K562 (cell line): ENCODE results near the gene SCRN2. TPM values are rescaled to one million over a fixed set of nuclear protein-coding genes. Genes with fewer than 3 reads are reported as not detected.
A peak's percentile ranks its signal among the peaks of the same experiment; 100 is the strongest.

Experiments used
- ATAC-seq: fragments of 200-7000 bp; cut with Tn5 transposase; 3 replicates; pipeline ENCODE4 v1.9.1; 2020; ENCODE audit warnings: moderate library complexity
- BruUV-seq: library from RNA; stranded (reverse); fragments of 400-500 nt; replicated peaks from 2 replicates; lab custom pipeline; 2021; lab: Mats Ljungman, UMichigan
- CTCF ChIA-PET: fragments of 300-600 bp; formaldehyde crosslinking; extraction: SDS; loops from one replicate; lab custom pipeline; 2021; ENCODE audit warnings: low intra/inter-chr PET ratio; lab: Yijun Ruan, JAX
- POLR2A ChIA-PET: fragments of 300-600, 350-650 bp; sonication (Branson Sonifier 250); formaldehyde crosslinking; extraction: SDS; loops from one replicate; lab custom pipeline; 2021; ENCODE audit warnings: antibody characterized with exemption, inconsistent platforms; lab: Yijun Ruan, JAX
- DNase-seq, 4 experiments: peaks; one replicate each; pipeline versions ENCODE4 v3.0.0 to v3.0.0-alpha.2; 2011 to 2018; ENCODE audit warnings: low spot score in 3 of 4, mixed read lengths in 3 of 4; ENCODE audit errors: extremely low read depth in 1 of 4
- FAIRE-seq: peaks from 2 replicates; lab custom pipeline; 2011; peaks lifted over from hg19 to GRCh38; lab: Jason Lieb, UNC
- H2AFZ ChIP-seq: 2 replicates; pipeline ENCODE4 v1.6.0; 2011; ENCODE audit warnings: low read depth, low read length, control low read depth, inconsistent platforms
- H3K27ac ChIP-seq: fragments of 200-600 bp; 3 replicates; pipeline ENCODE4 v1.8.0; 2011; ENCODE audit warnings: low read depth, mild to moderate bottlenecking, control low read depth, inconsistent platforms, low read length, moderate library complexity, mixed read lengths; ENCODE audit errors: extremely low read depth
- H3K27me3 ChIP-seq, 2 experiments: fragments of 300-600 bp in 1 of 2; 2 replicates in 1 of 2; 3 replicates in 1 of 2; pipeline versions ENCODE4 v1.6.0 to v1.8.0; 2011; ENCODE audit warnings: inconsistent platforms in 2 of 2, low read length in 2 of 2, mild to moderate bottlenecking in 1 of 2, mixed read lengths in 1 of 2, moderate library complexity in 1 of 2; ENCODE audit not compliant: control insufficient read depth in 2 of 2, insufficient read depth in 2 of 2
- H3K36me3 ChIP-seq: fragments of 300-600 bp; 3 replicates; pipeline ENCODE4 v1.8.0; 2011; ENCODE audit warnings: mild to moderate bottlenecking, low read length, inconsistent platforms; ENCODE audit not compliant: control insufficient read depth, insufficient read depth
- H3K4me1 ChIP-seq, 2 experiments: fragments of 200-600 bp in 1 of 2; replicated peaks in 1 of 2; 2 replicates in 1 of 2; 3 replicates in 1 of 2; pipeline versions ENCODE4 v1.5.1 to v1.8.0; 2011; ENCODE audit warnings: inconsistent platforms in 2 of 2, low read length in 2 of 2, mild to moderate bottlenecking in 1 of 2, mixed read lengths in 1 of 2, moderate library complexity in 1 of 2; ENCODE audit not compliant: control insufficient read depth in 2 of 2, insufficient read depth in 2 of 2
- H3K4me2 ChIP-seq: 2 replicates; pipeline ENCODE4 v1.6.1; 2011; ENCODE audit warnings: low read length, control low read depth, inconsistent platforms, mixed read lengths; ENCODE audit not compliant: insufficient read depth
- H3K4me3 ChIP-seq: fragments of 200-600 bp; sonication (generic), shearing (Covaris generic); 2 replicates; pipeline ENCODE4 v1.5.1; 2016; ENCODE audit warnings: control low read depth, inconsistent platforms
- H3K79me2 ChIP-seq: fragments of 200-600 bp; 3 replicates; pipeline ENCODE4 v1.8.0; 2011; ENCODE audit warnings: low read length, inconsistent platforms; ENCODE audit not compliant: control insufficient read depth, insufficient read depth
- H3K9ac ChIP-seq, 2 experiments: 2 replicates each; pipeline versions ENCODE4 v1.6.0 to v1.6.1; 2011; ENCODE audit warnings: low read depth in 2 of 2, low read length in 2 of 2, control low read depth in 1 of 2, inconsistent platforms in 1 of 2, mild to moderate bottlenecking in 1 of 2, mixed read lengths in 1 of 2; ENCODE audit not compliant: insufficient read depth in 1 of 2
- H3K9me1 ChIP-seq: one replicate; pipeline ENCODE4 v1.6.0; 2011; ENCODE audit warnings: inconsistent platforms, mild to moderate bottlenecking, low read length, moderate library complexity; ENCODE audit not compliant: control insufficient read depth, insufficient read depth
- H3K9me3 ChIP-seq: replicated peaks from 2 replicates; pipeline ENCODE4 v1.5.1; 2011; ENCODE audit warnings: low read depth, low read length, inconsistent platforms; ENCODE audit not compliant: control insufficient read depth, insufficient read depth
- H4K20me1 ChIP-seq: replicated peaks from 2 replicates; pipeline ENCODE4 v1.6.1; 2011; ENCODE audit warnings: low read length, inconsistent platforms, mixed read lengths; ENCODE audit not compliant: control insufficient read depth, insufficient read depth
- BRD4 ChIP-seq: fragments of 200-600 bp; sonication (generic); IDR thresholded peaks from 2 replicates; pipeline ENCODE4 v1.6.1; 2017; ENCODE audit warnings: inconsistent platforms
- CC2D1A ChIP-seq: fragments of 450-650 bp; IDR thresholded peaks from 2 replicates; pipeline ENCODE4 v1.6.1; 2017; ENCODE audit warnings: mild to moderate bottlenecking
- CEBPB ChIP-seq: fragments of 450-650 bp; IDR thresholded peaks from 2 replicates; pipeline ENCODE4 v1.6.1; 2016; ENCODE audit warnings: missing genetic modification characterization, missing compliant biosample characterization
- EGR1 ChIP-seq: fragments of 450-650 bp; conservative IDR thresholded peaks from 2 replicates; pipeline ENCODE4 v1.6.1; 2017; ENCODE audit warnings: mild to moderate bottlenecking
- HBP1 ChIP-seq: fragments of 450-650 bp; formaldehyde crosslinking; IDR thresholded peaks from 2 replicates; pipeline ENCODE4 v1.4.0; 2022; ENCODE audit warnings: missing genetic modification characterization
- KDM1A ChIP-seq, 2 experiments: fragments of 450-650 bp; IDR thresholded peaks; 2 replicates each; pipeline ENCODE4 v1.6.1; 2016; ENCODE audit warnings: mild to moderate bottlenecking in 2 of 2
- MEIS2 ChIP-seq: fragments of 450-650 bp; IDR thresholded peaks from 2 replicates; pipeline ENCODE4 v1.6.1; 2014; ENCODE audit warnings: mild to moderate bottlenecking; ENCODE audit not compliant: partially characterized antibody
- NR2C2 ChIP-seq, 2 experiments: fragments of 200-800 bp in 1 of 2; sonication (Bioruptor generic) in 1 of 2; sonication (generic) in 1 of 2; formaldehyde crosslinking in 1 of 2; IDR thresholded peaks; 2 replicates each; pipeline versions ENCODE4 v1.6.1 to v1.8.0; 2016 to 2022; ENCODE audit warnings: mild to moderate bottlenecking in 1 of 2, missing compliant biosample characterization in 1 of 2, missing genetic modification characterization in 1 of 2, missing genetic modification reagents in 1 of 2
- SMAD3 ChIP-seq: fragments of 450-650 bp; formaldehyde crosslinking; conservative IDR thresholded peaks from 2 replicates; pipeline ENCODE4 v1.4.0; 2020; ENCODE audit warnings: mild to moderate bottlenecking
- SP1 ChIP-seq: sonication (generic); formaldehyde crosslinking; IDR thresholded peaks from 2 replicates; pipeline ENCODE4 v1.8.1; 2022; ENCODE audit warnings: mild to moderate bottlenecking, missing genetic modification reagents
- TAL1 ChIP-seq: fragments of 450-650 bp; IDR thresholded peaks from 2 replicates; pipeline ENCODE4 v1.6.1; 2016; ENCODE audit warnings: mild to moderate bottlenecking
- ZMIZ1 ChIP-seq, 2 experiments: fragments of 150-350 bp in 1 of 2; IDR thresholded peaks; 2 replicates each; pipeline ENCODE4 v1.6.1; 2012 to 2016; ENCODE audit warnings: low read depth in 2 of 2, low read length in 2 of 2, mild to moderate bottlenecking in 1 of 2, moderate library complexity in 1 of 2
- ZNF707 ChIP-seq: fragments of 250-450 bp; sonication (Bioruptor Pico); conservative IDR thresholded peaks from 2 replicates; pipeline ENCODE4 v1.8.0; 2022; ENCODE audit warnings: inconsistent platforms, mild to moderate bottlenecking, moderate library complexity
- ZNF764 ChIP-seq: fragments of 250-450 bp; sonication (Bioruptor Pico); IDR thresholded peaks from 2 replicates; pipeline ENCODE4 v1.4.0; 2020; ENCODE audit warnings: low read depth, mild to moderate bottlenecking, moderate library complexity
- WGBS: fragments of 100-300 bp; shearing (Covaris generic); methylation state at CpG from one replicate; pipeline ENCODE4 v1.1.6; 2016; ENCODE audit warnings: low coverage, mixed read lengths; ENCODE audit not compliant: insufficient coverage; ENCODE audit errors: missing lambda C conversion rate; 5-methylcytosine and 5-hydroxymethylcytosine counted together
- in situ Hi-C: fragments of 300-500 bp; cut with MboI; formaldehyde crosslinking; loops from 4 replicates; pipeline ENCODE4 v1.15.0; 2018; ENCODE audit warnings: inconsistent platforms, mixed read lengths
- intact Hi-C: fragments of 100-400 bp; cut with micrococcal nuclease; formaldehyde crosslinking; loops from 2 replicates; pipeline ENCODE4 v1.14.2; 2022
- polyA plus RNA-seq, 8 experiments: library from polyadenylated mRNA; depleted of rRNA in 4 of 8; stranded (reverse) in 5 of 8; unstranded in 3 of 8; fragments of >200 nt; fragmentation: Nextera tagmentation in 2 of 8; fragmentation: Illumina TruSeq in 1 of 8; extraction: Ambion mirVana in 2 of 8; extraction: Trizol in 1 of 8; gene quantifications; 2 replicates each; pipeline versions ENCODE4 v1.2.1 to v1.2.3, GENCODE V29; 2011 to 2014; ENCODE audit warnings: inconsistent platforms in 1 of 8, missing spikeins in 1 of 8
- total RNA-seq, 7 experiments: library from RNA; depleted of rRNA in 6 of 7; stranded (reverse); fragments of >200 nt in 6 of 7; fragmentation: Illumina TruSeq in 2 of 7; extraction: Trizol in 2 of 7; gene quantifications; 2 replicates each; pipeline versions ENCODE4 v1.2.1 to v1.2.3, GENCODE V29; 2011 to 2021; ENCODE audit warnings: low replicate concordance in 1 of 7
- TF ChIP-seq, protein P1 (sequence below): fragments of 450-650 bp; IDR thresholded peaks from 2 replicates; pipeline ENCODE4 v1.6.1; 2016

SCRN2 gene
- total and polyA plus RNA-seq, 9 of the 15 experiments (the other 6 are each of a cell fraction or from before 2014, with no cell fraction given): 0.25 to 32.9 (median 13.6) TPM

- Histone ChIP-seq H3K4me3 (no peak overlapping the region), H3K9me3 (no peaks in the 10 kb centered on the region), H3K27me3 (no peaks in the 10 kb centered on the region; a peak in 1 of 5 replicates), H2AFZ (no peak overlapping the region), H4K20me1 (no peaks in the 10 kb centered on the region), H3K4me2 (no peak overlapping the region), H3K9me1 (no peaks in the 10 kb centered on the region), H3K4me1 (peaks cover 34% of the 10 kb centered on the region in 2 experiments), H3K9ac (peak overlapping the region in 1 of 2 experiments; percentile 43; a peak in 1 of 4 replicates), H3K79me2 (no peaks in the 10 kb centered on the region), H3K27ac (no peak overlapping the region), H3K36me3 (no peaks in the 10 kb centered on the region)
- ATAC-seq (peak; percentile 52), FAIRE-seq (no peak), DNase-seq (no peak)
- CTCF ChIA-PET: no interaction called here
- POLR2A ChIA-PET: interaction anchor here (0.6 to 2.8 kb wide), 10 partner anchors 10 to 1691 kb away, joined by 3 to 18 read pairs (median 4); partner anchors contain the start of genes KANSL1, SCRN2 and SP2
- WGBS: 33% methylated on average over 9 of the region's 9 CpGs
- in situ Hi-C loops (no loop called here), intact Hi-C loops (no loop called here)
- BruUV-seq: no TSS peak
- TF ChIP-seq NR2C2 (CRISPR knock-in tag; IDR thresholded peaks at IDR 0.05) (no peak), NR2C2 (tag; IDR thresholded peaks at IDR 0.05) (peak; percentile 27; the same call in 1 of the 2 replicates), TAL1 (no peak), HBP1 (no peak), CC2D1A (no peak), SP1 (CRISPR knock-in tag) (no peak), CEBPB (tag) (peak; percentile 91), SMAD3 (CRISPR knock-in tag) (no peak), EGR1 (peak; percentile 40), KDM1A (IDR thresholded peaks at IDR 0.05) (0 out of 4 replicates have a peak, but pooled peaks of 1 of the 2 experiments have one; percentile 13), MEIS2 (peak; percentile 92), BRD4 (no peak), ZNF764 (CRISPR knock-in tag) (no peak), ZNF707 (CRISPR knock-in tag) (no peak), ZMIZ1 (IDR thresholded peaks at IDR 0.05; ENCODE audit: low read depth in 2 of 2, low read length in 2 of 2) (no peak)
- TF ChIP-seq, protein P1, sequence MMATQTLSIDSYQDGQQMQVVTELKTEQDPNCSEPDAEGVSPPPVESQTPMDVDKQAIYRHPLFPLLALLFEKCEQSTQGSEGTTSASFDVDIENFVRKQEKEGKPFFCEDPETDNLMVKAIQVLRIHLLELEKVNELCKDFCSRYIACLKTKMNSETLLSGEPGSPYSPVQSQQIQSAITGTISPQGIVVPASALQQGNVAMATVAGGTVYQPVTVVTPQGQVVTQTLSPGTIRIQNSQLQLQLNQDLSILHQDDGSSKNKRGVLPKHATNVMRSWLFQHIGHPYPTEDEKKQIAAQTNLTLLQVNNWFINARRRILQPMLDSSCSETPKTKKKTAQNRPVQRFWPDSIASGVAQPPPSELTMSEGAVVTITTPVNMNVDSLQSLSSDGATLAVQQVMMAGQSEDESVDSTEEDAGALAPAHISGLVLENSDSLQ: peak; percentile 51; the same call in 1 of the 2 replicates
These were observed 42.7 kb upstream of the SCRN2 start for GRCh38 chr17:47883589-47884426.
